ENCODE results near the gene CAPN5. TPM values are rescaled to one million over a fixed set of nuclear protein-coding genes. Genes with fewer than 3 reads are reported as not detected.

CAPN5 gene
- total and polyA plus RNA-seq, 2 of the 8 experiments (the other 6 are each of a cell fraction or from before 2014, with no cell fraction given): 21.5 to 22.4 TPM

DNA sequence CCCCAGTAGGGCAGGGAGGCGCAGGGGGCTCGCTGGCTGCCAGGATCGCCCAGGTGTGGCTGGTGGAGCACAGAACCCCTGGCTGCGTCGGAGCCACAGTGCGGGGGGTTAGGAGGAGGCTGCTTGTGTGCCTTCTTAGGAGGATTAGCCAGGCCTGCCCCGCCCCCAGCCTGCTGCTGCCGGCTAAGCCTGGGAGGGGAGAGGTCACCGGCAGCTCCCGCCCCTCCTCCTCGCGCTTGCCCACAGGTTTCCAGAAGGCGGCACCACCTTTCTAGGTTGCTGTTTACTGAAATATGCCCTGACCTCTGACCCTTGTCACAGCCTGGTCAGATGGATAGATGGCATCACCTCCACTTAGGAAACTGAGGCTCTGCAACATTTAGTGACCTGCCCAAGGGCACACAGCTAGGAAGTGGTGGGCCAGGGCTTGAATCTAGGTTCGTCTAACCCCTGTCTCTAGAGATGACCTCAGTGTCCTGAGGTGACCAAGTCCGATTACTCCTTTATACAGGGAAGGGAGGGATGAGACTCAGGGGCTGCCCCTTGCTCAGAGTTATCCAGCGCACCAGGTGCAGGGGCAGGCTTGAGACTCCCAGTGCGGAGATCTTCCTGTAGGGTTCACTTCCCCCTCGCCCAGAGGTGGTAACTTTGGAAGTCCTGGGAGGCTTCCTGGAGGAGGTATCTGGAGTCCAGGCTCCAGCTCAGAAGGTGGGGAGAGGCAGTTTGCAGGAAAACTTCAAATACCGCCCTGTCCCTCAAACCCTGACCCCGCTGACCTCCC, 105.3 kb downstream of the CAPN5 start (continued):
- TF ChIP-seq TBP (IDR thresholded peaks at IDR 0.05; ENCODE audit: low read depth, low read length) (no peak), BACH1 (IDR thresholded peaks at IDR 0.05; ENCODE audit: low read length) (no peak), SIX5 (IDR thresholded peaks at IDR 0.05; ENCODE audit: low read depth, low read length) (no peak), RFX5 (IDR thresholded peaks at IDR 0.05; ENCODE audit: borderline replicate concordance, low read depth, low read length) (no peak), KDM1A (IDR thresholded peaks at IDR 0.05; ENCODE audit: borderline replicate concordance, low read length) (no peak), YY1 (IDR thresholded peaks at IDR 0.05; ENCODE audit: low read depth, low read length) (no peak)
- TF ChIP-seq, protein P1, sequence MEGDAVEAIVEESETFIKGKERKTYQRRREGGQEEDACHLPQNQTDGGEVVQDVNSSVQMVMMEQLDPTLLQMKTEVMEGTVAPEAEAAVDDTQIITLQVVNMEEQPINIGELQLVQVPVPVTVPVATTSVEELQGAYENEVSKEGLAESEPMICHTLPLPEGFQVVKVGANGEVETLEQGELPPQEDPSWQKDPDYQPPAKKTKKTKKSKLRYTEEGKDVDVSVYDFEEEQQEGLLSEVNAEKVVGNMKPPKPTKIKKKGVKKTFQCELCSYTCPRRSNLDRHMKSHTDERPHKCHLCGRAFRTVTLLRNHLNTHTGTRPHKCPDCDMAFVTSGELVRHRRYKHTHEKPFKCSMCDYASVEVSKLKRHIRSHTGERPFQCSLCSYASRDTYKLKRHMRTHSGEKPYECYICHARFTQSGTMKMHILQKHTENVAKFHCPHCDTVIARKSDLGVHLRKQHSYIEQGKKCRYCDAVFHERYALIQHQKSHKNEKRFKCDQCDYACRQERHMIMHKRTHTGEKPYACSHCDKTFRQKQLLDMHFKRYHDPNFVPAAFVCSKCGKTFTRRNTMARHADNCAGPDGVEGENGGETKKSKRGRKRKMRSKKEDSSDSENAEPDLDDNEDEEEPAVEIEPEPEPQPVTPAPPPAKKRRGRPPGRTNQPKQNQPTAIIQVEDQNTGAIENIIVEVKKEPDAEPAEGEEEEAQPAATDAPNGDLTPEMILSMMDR (IDR thresholded peaks at IDR 0.05; ENCODE audit: control extremely low read depth in 1 of 3, insufficient read depth in 1 of 3, low read depth in 1 of 3, low read length in 3 of 3): peak in 1 of 3 experiments; percentile 3; a peak in 1 of 4 replicates
- TF ChIP-seq, protein P2, sequence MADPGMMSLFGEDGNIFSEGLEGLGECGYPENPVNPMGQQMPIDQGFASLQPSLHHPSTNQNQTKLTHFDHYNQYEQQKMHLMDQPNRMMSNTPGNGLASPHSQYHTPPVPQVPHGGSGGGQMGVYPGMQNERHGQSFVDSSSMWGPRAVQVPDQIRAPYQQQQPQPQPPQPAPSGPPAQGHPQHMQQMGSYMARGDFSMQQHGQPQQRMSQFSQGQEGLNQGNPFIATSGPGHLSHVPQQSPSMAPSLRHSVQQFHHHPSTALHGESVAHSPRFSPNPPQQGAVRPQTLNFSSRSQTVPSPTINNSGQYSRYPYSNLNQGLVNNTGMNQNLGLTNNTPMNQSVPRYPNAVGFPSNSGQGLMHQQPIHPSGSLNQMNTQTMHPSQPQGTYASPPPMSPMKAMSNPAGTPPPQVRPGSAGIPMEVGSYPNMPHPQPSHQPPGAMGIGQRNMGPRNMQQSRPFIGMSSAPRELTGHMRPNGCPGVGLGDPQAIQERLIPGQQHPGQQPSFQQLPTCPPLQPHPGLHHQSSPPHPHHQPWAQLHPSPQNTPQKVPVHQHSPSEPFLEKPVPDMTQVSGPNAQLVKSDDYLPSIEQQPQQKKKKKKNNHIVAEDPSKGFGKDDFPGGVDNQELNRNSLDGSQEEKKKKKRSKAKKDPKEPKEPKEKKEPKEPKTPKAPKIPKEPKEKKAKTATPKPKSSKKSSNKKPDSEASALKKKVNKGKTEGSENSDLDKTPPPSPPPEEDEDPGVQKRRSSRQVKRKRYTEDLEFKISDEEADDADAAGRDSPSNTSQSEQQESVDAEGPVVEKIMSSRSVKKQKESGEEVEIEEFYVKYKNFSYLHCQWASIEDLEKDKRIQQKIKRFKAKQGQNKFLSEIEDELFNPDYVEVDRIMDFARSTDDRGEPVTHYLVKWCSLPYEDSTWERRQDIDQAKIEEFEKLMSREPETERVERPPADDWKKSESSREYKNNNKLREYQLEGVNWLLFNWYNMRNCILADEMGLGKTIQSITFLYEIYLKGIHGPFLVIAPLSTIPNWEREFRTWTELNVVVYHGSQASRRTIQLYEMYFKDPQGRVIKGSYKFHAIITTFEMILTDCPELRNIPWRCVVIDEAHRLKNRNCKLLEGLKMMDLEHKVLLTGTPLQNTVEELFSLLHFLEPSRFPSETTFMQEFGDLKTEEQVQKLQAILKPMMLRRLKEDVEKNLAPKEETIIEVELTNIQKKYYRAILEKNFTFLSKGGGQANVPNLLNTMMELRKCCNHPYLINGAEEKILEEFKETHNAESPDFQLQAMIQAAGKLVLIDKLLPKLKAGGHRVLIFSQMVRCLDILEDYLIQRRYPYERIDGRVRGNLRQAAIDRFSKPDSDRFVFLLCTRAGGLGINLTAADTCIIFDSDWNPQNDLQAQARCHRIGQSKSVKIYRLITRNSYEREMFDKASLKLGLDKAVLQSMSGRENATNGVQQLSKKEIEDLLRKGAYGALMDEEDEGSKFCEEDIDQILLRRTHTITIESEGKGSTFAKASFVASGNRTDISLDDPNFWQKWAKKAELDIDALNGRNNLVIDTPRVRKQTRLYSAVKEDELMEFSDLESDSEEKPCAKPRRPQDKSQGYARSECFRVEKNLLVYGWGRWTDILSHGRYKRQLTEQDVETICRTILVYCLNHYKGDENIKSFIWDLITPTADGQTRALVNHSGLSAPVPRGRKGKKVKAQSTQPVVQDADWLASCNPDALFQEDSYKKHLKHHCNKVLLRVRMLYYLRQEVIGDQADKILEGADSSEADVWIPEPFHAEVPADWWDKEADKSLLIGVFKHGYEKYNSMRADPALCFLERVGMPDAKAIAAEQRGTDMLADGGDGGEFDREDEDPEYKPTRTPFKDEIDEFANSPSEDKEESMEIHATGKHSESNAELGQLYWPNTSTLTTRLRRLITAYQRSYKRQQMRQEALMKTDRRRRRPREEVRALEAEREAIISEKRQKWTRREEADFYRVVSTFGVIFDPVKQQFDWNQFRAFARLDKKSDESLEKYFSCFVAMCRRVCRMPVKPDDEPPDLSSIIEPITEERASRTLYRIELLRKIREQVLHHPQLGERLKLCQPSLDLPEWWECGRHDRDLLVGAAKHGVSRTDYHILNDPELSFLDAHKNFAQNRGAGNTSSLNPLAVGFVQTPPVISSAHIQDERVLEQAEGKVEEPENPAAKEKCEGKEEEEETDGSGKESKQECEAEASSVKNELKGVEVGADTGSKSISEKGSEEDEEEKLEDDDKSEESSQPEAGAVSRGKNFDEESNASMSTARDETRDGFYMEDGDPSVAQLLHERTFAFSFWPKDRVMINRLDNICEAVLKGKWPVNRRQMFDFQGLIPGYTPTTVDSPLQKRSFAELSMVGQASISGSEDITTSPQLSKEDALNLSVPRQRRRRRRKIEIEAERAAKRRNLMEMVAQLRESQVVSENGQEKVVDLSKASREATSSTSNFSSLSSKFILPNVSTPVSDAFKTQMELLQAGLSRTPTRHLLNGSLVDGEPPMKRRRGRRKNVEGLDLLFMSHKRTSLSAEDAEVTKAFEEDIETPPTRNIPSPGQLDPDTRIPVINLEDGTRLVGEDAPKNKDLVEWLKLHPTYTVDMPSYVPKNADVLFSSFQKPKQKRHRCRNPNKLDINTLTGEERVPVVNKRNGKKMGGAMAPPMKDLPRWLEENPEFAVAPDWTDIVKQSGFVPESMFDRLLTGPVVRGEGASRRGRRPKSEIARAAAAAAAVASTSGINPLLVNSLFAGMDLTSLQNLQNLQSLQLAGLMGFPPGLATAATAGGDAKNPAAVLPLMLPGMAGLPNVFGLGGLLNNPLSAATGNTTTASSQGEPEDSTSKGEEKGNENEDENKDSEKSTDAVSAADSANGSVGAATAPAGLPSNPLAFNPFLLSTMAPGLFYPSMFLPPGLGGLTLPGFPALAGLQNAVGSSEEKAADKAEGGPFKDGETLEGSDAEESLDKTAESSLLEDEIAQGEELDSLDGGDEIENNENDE (IDR thresholded peaks at IDR 0.05; ENCODE audit: insufficient replicate concordance, low read length): no peak
